A549 (cell line): Measurements from ENCODE around the gene KCNJ14.

ENCODE experiments used
- CEBPB ChIP-seq, 2 experiments: fragments of >200 bp in 1 of 2; sonication (Bioruptor Twin) in 1 of 2; formaldehyde crosslinking in 1 of 2; IDR thresholded peaks; 2 replicates each; pipeline ENCODE4 v1.6.1; 2012 to 2016
- CTCF ChIP-seq: fragments of >200 bp; sonication (Bioruptor Twin); formaldehyde crosslinking; IDR thresholded peaks from 3 replicates; pipeline ENCODE4 v1.5.1; 2016
- FOSL2 ChIP-seq, 2 experiments: fragments of 450-650 bp in 1 of 2; fragments of >200 bp in 1 of 2; sonication (Bioruptor Twin) in 1 of 2; formaldehyde crosslinking; IDR thresholded peaks; 2 replicates each; pipeline versions ENCODE4 v1.5.0 to v1.6.1; 2016 to 2020; ENCODE audit warnings: mild to moderate bottlenecking in 1 of 2, moderate library complexity in 1 of 2
- JUN ChIP-seq, 2 experiments: fragments of >200 bp; sonication (Bioruptor Twin); formaldehyde crosslinking; IDR thresholded peaks; 2 replicates in 1 of 2; 3 replicates in 1 of 2; pipeline ENCODE4 v1.6.1; 2016 to 2017
- RAD21 ChIP-seq, 2 experiments: fragments of >200 bp in 1 of 2; sonication (Bioruptor Twin) in 1 of 2; formaldehyde crosslinking in 1 of 2; IDR thresholded peaks in 1 of 2; conservative IDR thresholded peaks in 1 of 2; 2 replicates in 1 of 2; 3 replicates in 1 of 2; pipeline ENCODE4 v1.6.1; 2012 to 2018; ENCODE audit warnings: inconsistent platforms in 1 of 2
- SMC3 ChIP-seq: fragments of >200 bp; sonication (Bioruptor Twin); formaldehyde crosslinking; IDR thresholded peaks from 3 replicates; pipeline ENCODE4 v1.6.1; 2018; ENCODE audit warnings: inconsistent platforms
- USF2 ChIP-seq: fragments of 450-650 bp; IDR thresholded peaks from 2 replicates; pipeline ENCODE4 v1.6.1; 2014; ENCODE audit warnings: antibody characterized with exemption

DNA sequence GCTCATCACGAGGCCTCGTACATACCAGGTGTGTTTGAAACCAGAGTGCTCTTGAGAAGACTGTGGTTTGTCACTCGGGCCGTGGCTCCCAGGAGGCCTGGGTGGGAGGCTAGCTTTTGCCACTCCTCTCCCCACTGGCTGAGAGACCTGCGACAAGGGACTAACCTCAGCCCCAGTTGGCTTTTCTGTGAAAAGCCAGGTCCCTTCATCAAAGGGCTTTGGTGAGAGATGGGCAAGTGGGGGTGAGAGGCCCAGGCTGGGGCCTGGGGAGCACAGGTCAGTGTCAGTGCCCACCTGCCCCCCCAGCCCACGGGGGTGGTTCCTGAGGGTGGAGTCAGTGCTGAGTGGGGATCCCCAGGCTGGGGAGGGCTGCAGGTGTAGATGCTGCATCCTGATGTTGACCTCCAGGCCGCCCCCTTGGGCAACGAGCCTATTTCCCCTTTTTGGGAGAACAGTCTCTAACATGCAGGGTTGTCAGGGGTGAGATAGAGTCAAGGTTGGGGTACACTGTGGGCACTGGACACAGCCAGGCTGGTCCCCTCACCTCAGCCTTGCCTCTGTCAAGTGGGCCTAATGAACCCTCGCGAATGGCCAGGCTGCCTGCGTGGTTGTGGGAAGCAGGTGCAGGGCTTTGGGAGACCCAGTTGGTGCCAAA is 661 bp downstream of the KCNJ14 start:
- TF ChIP-seq SMC3, result no peak
- no peak for TF ChIP-seq CTCF
- no peak for TF ChIP-seq JUN (IDR thresholded peaks at IDR 0.05)
- no peak for TF ChIP-seq USF2
- TF ChIP-seq RAD21 (conservative IDR thresholded peaks at IDR 0.05 in 1 of 2, IDR thresholded peaks at IDR 0.05 in 1 of 2), result no peak
- TF ChIP-seq CEBPB (IDR thresholded peaks at IDR 0.05), result no peak
- TF ChIP-seq FOSL2 (IDR thresholded peaks at IDR 0.05), result no peak
- no peak for TF ChIP-seq FOSL2 (CRISPR knock-in tag; IDR thresholded peaks at IDR 0.05)
